GM18511 (cell line): ENCODE results near the gene MCU.
A peak's percentile ranks its signal among the peaks of the same experiment; 100 is the strongest.
"Not testable (repeated sequence)": the region's sequence is repeated elsewhere in the genome, so short reads cannot be mapped to it uniquely, and the experiment has no call there.

Experiments used
- ATAC-seq: cut with Tn5 transposase; IDR thresholded peaks from one replicate; pipeline ENCODE4 v1.9.1; 2021; ENCODE audit warnings: mild to moderate bottlenecking, moderate library complexity; ENCODE audit not compliant: unreplicated experiment

MCU gene

DNA sequence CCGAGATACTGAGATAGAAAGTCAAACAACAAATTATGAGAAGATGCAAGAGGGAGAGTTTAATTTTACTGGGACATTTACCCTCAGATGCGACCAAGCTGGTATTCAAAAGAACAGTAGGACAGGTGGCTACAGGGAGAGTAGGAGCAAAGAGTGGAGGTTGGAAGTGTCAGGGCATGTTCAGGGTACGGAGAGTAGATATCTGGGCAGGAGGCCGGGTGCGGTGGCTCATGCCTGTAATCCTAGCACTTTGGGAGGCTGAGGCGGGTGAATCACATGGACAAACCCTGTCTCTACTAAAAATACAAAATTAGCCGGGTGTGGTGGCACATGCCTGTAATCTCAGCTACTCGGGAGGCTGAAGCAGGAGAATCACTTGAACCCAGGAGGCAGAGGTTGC, 5.5 kb upstream of the MCU start:
- ATAC-seq = not testable (repeated sequence)

DNA sequence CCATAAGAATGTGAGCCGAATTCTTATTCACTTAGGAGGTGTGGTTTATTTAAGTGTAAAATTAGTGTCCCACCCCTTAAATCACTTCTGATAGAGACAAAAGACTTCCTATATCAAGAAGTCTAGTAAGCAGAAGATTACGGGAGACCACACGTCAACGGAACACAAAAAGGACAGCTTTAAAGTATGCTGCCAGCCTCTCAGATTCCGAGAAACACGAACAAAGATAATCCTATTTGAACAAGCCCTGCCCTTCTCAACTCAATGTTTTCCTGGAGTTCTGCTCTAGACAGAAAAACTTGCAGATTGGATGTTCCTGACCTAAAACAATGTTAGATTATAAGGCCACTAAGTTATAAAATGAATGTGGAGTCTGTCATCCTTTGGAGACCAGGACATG, 4.9 kb upstream of the MCU start:
- ATAC-seq = no peak

DNA sequence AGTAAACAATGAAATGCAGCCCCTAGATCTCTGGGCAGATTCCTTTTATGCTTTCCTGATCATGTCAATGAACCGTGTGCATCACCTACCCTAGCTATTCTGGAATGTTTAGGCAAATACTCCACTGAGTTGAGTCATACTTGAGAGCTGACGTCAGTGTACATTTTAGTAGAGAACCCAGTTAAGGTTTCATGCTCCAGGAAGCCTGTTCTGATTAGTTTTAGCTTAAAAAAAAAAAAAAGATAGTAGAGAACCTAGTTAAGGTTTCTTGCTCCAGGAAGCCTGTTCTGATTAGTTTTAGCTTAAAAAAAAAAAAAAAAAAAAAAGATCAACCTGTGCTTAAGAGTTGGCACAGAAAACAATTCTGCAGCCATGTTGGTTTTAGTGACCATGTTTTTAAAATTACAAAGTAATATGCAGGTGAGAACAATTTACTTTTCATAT, 3.7 kb upstream of the MCU start:
- ATAC-seq = no peak

DNA sequence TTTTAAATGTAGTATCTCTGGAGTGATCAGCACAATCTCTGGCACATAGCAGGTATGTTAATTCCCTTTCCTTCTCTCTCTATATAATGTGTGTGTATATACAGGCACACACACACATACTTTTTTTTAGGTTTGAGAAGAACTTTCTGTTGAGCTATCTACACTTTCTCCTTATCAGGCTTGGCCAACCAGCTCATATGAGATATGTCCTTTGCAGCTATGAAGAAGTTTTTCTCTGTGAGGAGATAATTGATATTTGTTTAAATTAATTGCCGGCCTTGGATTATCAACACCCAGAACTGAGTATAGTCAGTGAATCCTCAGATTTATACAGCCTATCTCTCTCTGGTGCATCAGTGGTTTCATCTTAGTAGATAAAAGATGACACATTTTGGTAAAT, 2.3 kb upstream of the MCU start:
- ATAC-seq = no peak

DNA sequence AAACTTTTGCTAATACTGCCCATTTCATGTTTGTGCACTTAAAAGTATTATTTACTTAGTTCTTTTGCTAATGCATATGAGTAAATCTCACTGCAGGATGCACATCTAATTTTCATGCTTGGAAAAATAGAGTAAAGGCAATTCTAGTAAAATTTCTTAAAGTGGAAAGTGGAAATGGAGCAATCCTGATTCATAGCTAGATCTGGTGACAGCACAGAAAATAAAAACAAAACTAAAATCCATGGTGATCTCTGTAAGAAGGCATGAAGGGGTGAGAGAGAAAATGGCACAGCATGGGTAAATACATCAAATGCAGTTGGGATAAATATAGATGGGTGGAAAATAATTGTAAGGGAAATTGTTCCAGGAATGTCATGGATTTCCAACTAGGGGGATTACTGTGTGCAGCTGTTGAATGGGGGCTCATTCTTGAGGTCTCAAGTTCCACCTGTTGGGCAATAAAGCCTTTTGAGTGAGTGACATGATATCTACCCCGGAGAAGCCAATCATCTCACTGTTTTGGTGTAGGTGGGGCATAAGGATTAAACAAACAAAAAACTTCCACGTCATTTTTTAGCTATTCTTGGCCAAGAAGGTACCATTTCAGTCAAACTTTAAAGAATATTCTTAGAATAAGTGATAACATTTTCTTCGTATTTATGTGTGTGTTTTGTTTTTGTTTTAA, 1.7 kb upstream of the MCU start:
- no peak for ATAC-seq

DNA sequence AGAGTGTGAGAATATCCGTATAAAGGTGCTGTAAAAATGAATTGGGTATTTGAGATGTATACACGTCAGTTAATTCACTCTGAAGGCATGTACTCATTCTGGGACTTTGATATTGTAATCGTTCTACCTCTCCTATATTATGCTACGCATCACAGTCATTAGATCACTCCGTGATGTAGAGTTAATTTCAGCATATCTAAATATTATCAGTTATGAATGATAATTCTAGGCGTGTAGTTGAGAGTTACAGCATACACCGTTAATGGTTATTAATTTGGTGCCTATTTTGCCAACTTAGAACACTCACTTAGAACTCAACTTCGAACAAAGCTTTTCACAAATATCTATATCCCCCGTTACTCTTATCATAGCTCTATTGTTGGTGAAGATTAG, 477 bp upstream of the MCU start:
- no peak for ATAC-seq

DNA sequence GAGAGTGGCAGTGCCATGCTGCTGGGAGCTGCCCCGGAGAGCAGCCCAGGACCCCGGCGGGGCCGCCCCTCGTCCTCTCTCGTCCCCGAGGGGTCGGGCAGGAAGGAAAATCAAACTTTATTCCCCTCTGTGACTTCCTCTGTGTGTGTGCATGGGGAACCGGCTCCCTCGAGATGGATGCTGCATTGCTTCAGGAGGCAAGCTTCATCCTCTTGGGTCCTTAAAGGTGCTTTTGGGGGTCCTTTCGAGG, 726 bp downstream of the MCU start:
- no peak for ATAC-seq

DNA sequence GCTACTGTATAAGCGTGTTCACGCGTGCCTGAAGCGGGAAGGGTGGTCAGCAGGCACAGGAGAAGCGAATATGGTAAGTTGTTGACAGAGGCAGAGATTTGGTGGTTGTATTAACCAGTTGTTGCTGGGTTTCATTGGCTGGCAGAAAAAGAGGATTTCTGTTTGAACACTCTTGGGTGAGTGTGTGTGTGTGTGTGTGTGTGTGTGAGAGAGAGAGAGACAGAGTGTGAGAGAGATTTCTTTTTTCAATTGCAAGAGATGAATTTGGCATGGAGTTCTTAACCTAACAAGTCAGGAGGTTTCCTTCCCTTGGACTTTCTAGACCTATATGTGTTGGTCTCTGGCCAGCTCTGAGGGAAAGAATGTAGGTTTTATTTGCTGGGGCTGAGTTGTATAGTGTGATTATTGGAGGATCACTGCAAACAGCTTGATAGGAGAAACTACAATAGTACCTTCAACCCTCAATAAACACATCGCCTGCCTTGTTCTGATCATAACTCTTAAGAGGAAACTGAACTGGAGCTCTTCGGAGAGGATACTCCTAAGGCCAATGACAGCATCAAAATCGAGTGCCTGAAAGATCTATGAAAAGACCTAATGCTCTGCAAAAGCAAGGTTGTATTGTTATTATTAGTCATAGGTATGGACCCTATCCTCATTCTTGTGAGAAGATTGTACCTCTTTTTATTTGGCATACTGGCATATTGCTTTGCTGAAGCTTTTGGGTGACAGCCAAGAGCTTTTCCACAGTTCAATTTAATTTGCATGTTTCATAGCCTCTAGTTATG, 1.2 kb downstream of the MCU start:
- ATAC-seq = no peak

DNA sequence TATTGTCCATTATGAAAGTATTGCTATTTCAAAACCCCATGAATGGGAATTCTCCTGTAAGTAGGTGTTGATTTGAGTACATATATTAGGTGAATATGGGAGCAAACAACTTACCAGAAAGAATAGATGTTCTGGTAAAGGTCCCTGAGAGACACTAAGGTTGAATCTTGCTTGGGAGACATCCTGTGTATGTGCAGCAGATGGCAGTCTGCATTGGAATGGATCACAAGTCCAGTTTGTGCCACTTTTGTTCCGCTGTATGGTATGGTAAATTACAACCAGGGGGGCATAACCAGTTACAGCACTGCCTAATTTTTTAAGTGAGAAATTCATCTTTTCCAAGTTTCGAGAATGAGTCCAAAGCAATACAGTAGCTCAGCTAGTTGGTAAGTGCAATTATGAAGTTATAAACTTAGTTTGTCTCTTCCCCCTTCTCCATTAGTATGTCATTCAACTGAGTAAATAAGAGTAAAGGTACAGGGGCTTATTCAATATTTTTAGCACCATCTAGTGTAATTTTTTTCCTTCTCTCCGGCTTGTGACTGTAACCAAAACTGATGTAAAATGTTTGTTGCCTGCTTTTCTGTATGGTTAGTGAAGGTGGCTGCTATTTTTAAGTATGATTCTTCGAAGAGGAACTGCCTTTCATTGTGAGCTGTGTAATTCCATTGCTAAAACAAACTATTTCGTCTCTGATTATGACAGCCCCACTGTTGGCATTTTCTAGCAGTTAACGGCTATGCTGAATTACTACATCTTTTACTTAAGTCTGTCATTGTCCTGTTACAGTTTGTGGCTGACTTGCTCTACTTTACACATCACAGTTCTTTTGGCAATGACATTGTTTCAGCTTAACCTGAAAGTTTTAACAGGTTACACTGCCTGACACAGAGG, 2.8 kb downstream of the MCU start:
- no peak for ATAC-seq

DNA sequence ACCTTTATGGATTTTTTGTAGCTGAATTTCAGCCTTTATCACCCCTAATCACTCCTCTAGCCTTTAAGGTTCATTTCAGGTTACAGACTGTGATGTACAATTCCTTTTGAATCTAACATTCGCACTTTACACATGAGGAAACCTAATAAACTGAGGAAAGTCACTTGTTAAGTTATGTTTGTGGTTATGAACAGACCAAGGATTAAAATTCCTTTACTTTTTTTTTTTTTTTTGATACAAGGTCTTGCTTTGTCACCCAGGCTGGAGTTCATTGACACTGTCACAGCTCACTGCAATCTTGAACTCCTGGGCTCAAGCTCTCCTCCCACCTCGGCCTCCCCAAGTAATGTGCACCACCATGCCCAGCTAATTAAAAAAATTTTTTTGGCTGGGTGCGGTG, 3.6 kb downstream of the MCU start:
- no peak for ATAC-seq

DNA sequence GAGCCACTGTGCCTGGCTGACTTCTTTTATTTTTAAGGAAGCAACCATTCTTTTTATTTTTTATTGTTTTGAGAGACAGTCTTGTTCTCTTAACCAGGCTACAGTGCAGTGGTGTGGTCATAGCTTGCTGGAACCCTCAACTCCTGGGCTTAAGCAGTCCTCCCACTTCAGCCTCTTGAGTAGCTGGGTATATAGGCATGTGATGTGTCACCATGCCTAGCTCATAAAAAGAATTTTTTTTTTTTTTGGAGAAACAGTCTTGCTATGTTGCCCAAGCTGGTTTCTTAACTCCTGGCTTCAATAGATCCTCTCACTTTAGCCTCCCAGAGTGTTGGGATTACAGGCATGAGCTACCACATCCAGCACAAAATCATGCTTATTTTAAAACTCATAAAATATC, 5.8 kb downstream of the MCU start:
- no peak for ATAC-seq

DNA sequence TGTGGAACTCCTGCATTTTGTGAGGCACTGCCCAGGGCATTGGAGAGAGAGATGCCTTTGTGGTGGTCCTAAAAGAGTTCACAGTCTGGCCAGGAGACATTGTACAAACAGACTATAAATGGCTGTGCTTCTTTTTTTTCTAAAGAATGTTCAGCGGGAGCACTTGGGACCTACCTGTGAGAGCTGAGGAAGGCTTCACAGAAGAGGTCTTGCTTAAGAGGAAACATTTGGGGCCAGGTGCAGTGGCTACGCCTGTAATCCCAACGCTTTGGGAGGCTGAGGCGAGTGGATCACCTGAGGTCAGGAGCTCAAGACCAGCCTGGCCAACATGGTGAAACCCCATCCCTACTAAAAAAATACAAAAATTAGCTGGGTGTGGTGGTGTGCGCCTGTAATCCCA, 10.5 kb downstream of the MCU start:
- not testable (repeated sequence) for ATAC-seq

DNA sequence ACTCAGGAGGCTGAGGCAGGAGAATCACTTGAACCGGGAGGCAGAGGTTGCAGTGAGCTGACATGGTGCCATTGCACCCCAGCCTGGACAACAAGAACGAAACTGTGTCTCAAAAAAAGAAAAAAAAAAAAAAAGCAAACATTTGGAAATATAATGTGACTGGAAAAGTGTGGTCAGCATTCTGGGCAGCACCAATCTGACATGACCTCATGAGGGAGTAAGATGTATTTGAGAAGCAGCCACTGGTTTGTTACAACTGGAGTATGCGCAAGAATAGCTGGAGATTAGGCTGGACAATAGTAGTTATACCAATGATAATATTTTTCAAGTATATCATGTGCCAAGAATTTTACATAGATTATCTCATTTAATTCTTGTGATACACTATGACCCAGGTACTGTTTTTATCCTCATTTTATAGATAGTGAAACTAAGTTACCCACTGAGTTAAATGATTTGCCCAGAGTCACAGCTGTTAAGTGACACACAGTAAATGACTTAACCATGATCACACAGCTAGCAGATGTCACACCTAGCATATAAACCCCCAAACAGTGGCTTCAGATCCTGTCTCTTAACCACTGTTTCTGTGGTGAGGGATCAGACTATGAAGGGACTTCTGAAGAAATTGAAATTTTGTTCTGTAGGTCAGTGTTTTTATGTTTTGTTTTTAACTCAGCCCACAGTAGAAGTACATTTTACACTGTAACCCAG, 11.1 kb downstream of the MCU start:
- peak; percentile 79 for ATAC-seq

DNA sequence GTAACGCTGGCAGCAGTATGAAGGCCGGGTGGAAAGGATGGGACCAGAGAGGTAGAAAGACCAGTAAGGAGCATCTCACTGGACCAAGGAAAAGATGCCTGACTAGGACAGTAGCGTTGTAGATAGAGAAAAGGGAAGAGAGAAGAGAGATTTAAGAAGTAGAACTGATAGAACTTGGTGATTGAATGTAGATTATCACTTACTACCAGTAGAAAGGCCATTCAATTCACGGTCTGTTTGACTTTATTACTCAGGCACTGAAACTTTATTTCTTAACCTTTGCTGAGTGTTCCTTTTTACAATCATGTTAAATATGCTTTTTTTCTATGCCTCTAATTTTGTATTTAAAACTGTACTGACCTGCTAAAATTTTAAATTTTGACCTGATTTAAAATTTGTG, 12.2 kb downstream of the MCU start:
- ATAC-seq = no peak

DNA sequence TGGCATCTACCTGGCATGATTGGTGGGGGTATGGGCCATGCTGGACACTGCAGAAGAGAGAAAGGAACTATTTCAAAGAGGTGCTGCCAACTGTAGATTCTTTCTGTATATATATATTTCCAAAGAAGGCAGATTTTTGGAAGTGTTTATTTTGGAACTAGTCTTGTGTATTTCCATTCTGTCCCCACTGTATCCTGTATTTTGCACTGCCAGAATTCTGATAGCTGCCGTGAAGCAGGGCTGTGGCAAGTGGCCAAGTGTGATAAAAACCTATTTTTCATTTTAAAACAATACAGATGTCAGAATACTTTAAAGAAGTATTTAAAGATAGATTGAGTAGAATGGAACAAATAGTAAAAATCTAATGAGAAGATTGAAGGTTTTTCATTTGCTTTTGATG, 17.1 kb downstream of the MCU start:
- no peak for ATAC-seq

DNA sequence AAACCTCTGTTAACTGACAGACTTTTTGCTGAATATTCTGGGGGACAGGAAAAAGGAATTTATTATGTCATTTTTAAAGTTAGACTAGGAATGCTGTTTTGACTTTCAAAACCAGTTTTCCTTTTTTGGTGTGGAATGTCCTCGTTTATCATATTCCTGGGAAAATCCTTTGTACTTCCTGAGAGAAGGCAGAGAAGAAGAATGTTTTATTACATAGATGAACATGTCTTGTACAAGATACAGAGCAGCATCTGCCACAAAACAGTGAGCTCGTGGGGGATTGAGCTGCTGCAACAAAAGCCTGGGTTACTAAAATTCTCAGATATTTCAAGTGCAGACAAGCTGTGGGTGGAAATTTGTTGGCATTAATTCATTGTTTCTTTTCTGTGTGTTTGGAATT, 20.2 kb downstream of the MCU start:
- no peak for ATAC-seq

DNA sequence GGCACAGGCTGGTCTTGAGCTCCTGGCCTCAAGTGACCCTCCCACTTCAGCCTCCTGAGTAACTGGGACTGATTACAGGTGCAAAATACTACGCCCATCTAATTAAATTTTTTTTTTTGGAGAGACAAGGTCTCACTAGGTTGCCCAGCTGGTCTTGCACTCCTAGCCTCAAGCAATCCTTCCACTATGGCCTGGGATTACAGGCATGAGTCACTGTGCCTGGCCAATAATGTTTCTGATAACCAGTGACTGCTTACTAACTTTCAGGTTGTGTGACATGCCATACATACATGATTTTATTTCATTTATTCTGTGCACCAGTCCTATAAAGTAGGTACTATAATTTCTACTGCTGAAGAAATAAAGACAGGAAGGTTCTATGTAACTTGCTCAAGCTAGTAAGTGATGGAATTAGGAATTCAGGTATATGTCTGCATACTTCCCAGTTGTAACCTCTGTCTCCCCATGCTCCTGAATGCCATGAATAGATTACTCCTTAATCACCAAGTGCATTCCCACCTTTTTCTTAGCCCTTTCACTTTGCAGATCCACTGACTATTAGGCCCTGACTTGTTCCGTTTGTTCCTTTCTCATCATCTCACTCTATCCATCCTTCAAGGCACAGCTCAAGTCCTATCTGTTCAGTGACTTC, 28.1 kb downstream of the MCU start:
- no peak for ATAC-seq

DNA sequence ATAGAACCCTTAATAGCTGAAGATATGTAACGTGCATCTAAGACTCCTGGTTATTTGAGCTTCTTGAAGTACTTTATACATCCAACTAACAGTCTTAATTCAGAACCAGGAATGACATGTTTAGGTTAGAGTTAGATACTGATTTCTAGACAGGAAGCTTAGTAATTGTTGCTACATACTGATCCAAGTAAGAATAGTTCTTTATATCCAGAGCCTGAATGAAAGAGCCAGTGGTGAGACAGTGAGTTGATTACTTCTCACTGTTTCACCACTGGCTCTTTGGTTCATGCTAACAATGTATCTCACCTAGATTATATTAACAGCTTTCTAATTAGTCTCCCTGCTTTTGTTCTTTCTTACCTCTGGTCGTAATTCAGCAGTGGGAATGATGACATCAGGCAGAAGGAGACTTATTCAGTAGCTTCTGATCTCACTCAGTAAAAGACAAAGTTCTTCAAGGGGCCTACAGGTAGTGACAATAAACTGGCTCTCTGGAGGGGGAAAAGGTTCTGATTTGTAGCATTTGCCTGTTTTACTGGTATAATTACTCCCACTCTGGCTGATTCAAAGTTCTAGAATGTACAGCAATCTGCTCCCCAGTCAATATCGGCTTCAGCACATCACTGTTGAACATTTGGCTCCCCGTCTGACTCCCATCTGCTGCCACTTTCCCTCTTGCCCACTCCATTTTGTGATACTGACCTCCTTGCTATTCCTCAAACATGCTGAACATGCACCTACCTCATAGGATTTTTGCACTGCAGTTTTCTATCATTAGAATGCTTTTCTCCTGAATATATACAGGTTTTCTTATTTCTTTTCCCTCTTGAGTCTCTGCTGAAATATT, 29.1 kb downstream of the MCU start:
- ATAC-seq = no peak

DNA sequence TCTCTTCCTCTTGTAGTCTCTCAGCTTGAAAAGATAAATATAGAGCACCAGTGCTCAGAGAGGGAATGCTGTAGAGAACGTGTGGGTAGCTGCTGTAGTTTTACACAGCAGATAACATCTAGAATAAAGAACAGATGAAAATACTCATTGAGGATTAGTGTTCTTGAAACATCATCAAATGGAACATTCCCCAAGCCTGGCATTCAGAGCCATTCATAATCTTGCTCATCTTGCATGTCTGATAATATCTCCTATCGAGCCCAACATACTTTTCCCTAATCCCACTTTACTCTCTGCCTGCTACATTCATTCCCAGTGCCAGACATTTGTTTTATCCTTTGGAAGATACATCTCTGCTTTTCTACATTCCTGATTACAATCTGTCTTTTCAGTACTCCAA, 35.2 kb downstream of the MCU start:
- ATAC-seq = no peak

DNA sequence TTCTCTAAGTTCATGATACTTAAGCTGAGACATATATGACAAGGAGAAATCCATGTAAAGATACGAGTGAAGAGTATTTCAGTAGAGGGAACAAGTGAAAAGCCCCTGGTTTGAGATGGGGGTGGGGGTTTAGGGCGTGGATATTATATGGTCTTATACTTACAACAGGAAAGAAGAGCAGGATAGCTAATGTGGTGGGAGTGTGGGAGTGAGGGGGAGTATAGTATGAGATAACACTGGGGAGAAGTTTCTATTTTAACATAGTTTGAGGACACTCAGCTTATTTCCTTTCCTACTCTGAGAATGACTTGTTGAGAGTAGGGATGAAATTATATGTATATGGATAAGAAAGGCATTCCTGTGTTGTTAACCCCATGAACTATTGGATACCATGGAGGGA, 36.5 kb downstream of the MCU start:
- no peak for ATAC-seq
